ENCODE results near the gene RUBCNL. TPM values are rescaled to one million over a fixed set of nuclear protein-coding genes. Genes with fewer than 3 reads are reported as not detected.

Gene RUBCNL
- polyA plus RNA-seq, 3 donors = 1.5 to 14.5 (median 2.8) TPM

DNA sequence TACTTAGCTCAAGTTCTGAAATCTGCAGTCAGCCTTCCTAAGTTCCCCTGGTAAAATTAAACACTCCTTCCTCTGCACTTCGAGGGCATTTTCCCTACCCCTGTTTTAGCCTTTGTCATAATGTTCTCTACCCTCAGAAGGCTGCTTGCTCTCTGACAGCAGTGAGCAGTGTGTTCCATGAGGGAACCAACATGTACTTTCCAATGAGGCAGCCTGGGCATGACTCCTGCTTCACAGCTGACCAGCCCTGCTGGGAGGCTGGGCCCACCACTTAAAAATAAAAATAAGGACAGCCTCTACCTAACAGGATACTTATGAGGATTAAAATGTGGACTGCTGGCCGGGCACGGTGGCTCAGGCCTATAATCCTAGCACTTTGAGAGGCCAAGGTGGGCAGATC, 26.4 kb downstream of the RUBCNL start:
- peaks cover 10 to 36% of the 10 kb centered on the region in 2 donors for H3K36me3 ChIP-seq (replicated peaks in 1 of 2; ENCODE audit: control insufficient read depth in 1 of 2, insufficient read depth in 2 of 2, low read length in 2 of 2)
- no peaks in the 10 kb centered on the region for H4K20me1 ChIP-seq (ENCODE audit: insufficient read depth, low read length)
- no peak overlapping the region for H3K4me3 Mint-ChIP-seq
- no peak for DNase-seq
- no peak overlapping the region for H3K4me2 ChIP-seq (replicated peaks; ENCODE audit: extremely low read depth, low read length, poor library complexity, severe bottlenecking)
- no peak overlapping the region for H3K9ac ChIP-seq (ENCODE audit: insufficient read depth, low read length, poor library complexity, severe bottlenecking)
- H3K27me3 ChIP-seq (ENCODE audit: control insufficient read depth in 2 of 2, insufficient read depth in 2 of 2, low read length in 2 of 2) = no peaks in the 10 kb centered on the region
- intact Hi-C loops (cut with micrococcal nuclease) = no loop called here
- no peak overlapping the region for H3K4me3 ChIP-seq (replicated peaks in 1 of 3; ENCODE audit: low read depth in 2 of 3, low read length in 3 of 3)
- TF ChIP-seq, protein P1, sequence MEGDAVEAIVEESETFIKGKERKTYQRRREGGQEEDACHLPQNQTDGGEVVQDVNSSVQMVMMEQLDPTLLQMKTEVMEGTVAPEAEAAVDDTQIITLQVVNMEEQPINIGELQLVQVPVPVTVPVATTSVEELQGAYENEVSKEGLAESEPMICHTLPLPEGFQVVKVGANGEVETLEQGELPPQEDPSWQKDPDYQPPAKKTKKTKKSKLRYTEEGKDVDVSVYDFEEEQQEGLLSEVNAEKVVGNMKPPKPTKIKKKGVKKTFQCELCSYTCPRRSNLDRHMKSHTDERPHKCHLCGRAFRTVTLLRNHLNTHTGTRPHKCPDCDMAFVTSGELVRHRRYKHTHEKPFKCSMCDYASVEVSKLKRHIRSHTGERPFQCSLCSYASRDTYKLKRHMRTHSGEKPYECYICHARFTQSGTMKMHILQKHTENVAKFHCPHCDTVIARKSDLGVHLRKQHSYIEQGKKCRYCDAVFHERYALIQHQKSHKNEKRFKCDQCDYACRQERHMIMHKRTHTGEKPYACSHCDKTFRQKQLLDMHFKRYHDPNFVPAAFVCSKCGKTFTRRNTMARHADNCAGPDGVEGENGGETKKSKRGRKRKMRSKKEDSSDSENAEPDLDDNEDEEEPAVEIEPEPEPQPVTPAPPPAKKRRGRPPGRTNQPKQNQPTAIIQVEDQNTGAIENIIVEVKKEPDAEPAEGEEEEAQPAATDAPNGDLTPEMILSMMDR (IDR thresholded peaks at IDR 0.05) = no peak
- H3K27ac Mint-ChIP-seq = peak overlapping the region in 2 of 7 donors; percentile 9 to 35
- H3K9me3 ChIP-seq (replicated peaks in 1 of 2; ENCODE audit: control insufficient read depth in 1 of 2, insufficient read depth in 1 of 2, low read length in 2 of 2) = no peaks in the 10 kb centered on the region
- peaks cover 7 to 9% of the 10 kb centered on the region in 2 donors for H3K4me1 ChIP-seq (ENCODE audit: control insufficient read depth in 1 of 2, insufficient read depth in 2 of 2, low read length in 2 of 2)
- peaks cover 7% of the 10 kb centered on the region for H3K4me1 Mint-ChIP-seq
- WGBS (ENCODE audit: insufficient coverage) = no CpG with 5 or more reads among the region's 3 CpGs
- no peak overlapping the region for H2AFZ ChIP-seq (ENCODE audit: insufficient read depth, low read depth, low read length, poor library complexity, severe bottlenecking)
- peaks cover 0 to 1% (median 0%) of the 10 kb centered on the region in 3 donors for H3K27me3 Mint-ChIP-seq (ENCODE audit: low read depth in 3 of 3)
- peaks cover 52 to 55% of the 10 kb centered on the region in 2 donors for H3K36me3 Mint-ChIP-seq
- H3K9me3 Mint-ChIP-seq = peaks cover 0 to 5% (median 3%) of the 10 kb centered on the region in 7 donors
- H3K27ac ChIP-seq (ENCODE audit: low read depth in 1 of 2, low read length in 2 of 2) = no peak overlapping the region
- no peaks in the 10 kb centered on the region for H3K79me2 ChIP-seq (ENCODE audit: insufficient read depth, low read length)

DNA sequence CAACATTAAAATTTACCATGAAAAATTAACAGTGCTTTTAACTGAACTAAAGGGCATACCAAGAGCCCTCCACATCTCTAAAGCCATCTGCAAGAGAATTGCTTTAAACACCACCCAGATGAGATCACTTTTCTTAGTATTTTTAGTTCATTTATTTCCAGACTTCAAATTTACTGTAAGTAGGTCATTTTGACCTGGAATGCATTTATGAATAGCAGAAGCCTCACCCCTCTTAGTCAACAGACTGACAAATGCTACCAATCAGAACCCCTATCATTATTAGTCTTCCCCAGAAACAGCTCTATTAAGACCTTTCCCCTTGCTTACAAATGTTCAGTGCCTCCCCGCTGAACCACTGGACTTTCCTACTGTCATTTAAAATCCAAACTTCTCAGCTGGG, 27.3 kb downstream of the RUBCNL start:
- intact Hi-C loops (cut with micrococcal nuclease) = loop anchor here in 1 of 2 donors (10.0 kb wide), 1 partner anchor 45 kb away; no protein-coding TSS in a partner anchor
- peaks cover 0 to 1% (median 0%) of the 10 kb centered on the region in 3 donors for H3K27me3 Mint-ChIP-seq (ENCODE audit: low read depth in 3 of 3)
- Histone ChIP-seq H3K4me2 (replicated peaks; ENCODE audit: extremely low read depth, low read length, poor library complexity, severe bottlenecking) (no peak overlapping the region), H3K36me3 (replicated peaks in 1 of 2; ENCODE audit: control insufficient read depth in 1 of 2, insufficient read depth in 2 of 2, low read length in 2 of 2) (peaks cover 10 to 32% of the 10 kb centered on the region in 2 donors), H3K4me3 (replicated peaks in 1 of 3; ENCODE audit: low read depth in 2 of 3, low read length in 3 of 3) (no peak overlapping the region), H3K9ac (ENCODE audit: insufficient read depth, low read length, poor library complexity, severe bottlenecking) (no peak overlapping the region), H2AFZ (ENCODE audit: insufficient read depth, low read depth, low read length, poor library complexity, severe bottlenecking) (no peak overlapping the region), H4K20me1 (ENCODE audit: insufficient read depth, low read length) (no peaks in the 10 kb centered on the region), H3K4me1 (ENCODE audit: control insufficient read depth in 1 of 2, insufficient read depth in 2 of 2, low read length in 2 of 2) (peaks cover 16% of the 10 kb centered on the region in 2 donors), H3K27me3 (ENCODE audit: control insufficient read depth in 2 of 2, insufficient read depth in 2 of 2, low read length in 2 of 2) (no peaks in the 10 kb centered on the region), H3K27ac (ENCODE audit: low read depth in 1 of 2, low read length in 2 of 2) (no peak overlapping the region), H3K9me3 (replicated peaks in 1 of 2; ENCODE audit: control insufficient read depth in 1 of 2, insufficient read depth in 1 of 2, low read length in 2 of 2) (no peaks in the 10 kb centered on the region), H3K79me2 (ENCODE audit: insufficient read depth, low read length) (no peaks in the 10 kb centered on the region)
- DNase-seq = no peak
- peaks cover 0 to 5% (median 3%) of the 10 kb centered on the region in 7 donors for H3K9me3 Mint-ChIP-seq
- H3K36me3 Mint-ChIP-seq = peaks cover 45 to 49% of the 10 kb centered on the region in 2 donors
- TF ChIP-seq, protein P1 (IDR thresholded peaks at IDR 0.05) = no peak
- no peak overlapping the region for H3K4me3 Mint-ChIP-seq
- 90% methylated on average over 1 of the region's 1 CpG for WGBS (ENCODE audit: insufficient coverage)
- no peak overlapping the region for H3K27ac Mint-ChIP-seq
- H3K4me1 Mint-ChIP-seq = peaks cover 16% of the 10 kb centered on the region

Data from CD14-positive monocyte (primary cell).